BLaER1 (cell line): ENCODE measurements around the gene SMARCD1.
A peak's percentile ranks its signal among the peaks of the same experiment; 100 is the strongest.

Experiments used
- H3K27ac ChIP-seq: shearing (Covaris generic); formaldehyde crosslinking; 2 replicates; pipeline ENCODE4 v1.8.1; 2022
- H3K27me3 ChIP-seq: shearing (Covaris generic); formaldehyde crosslinking; 2 replicates; pipeline ENCODE4 v1.8.1; 2022
- H3K36me3 ChIP-seq: shearing (Covaris generic); formaldehyde crosslinking; 2 replicates; pipeline ENCODE4 v1.8.1; 2022
- H3K4me1 ChIP-seq: shearing (Covaris generic); formaldehyde crosslinking; 2 replicates; pipeline ENCODE4 v1.8.1; 2022
- H3K4me2 ChIP-seq: shearing (Covaris generic); formaldehyde crosslinking; 2 replicates; pipeline ENCODE4 v1.8.1; 2022
- H3K4me3 ChIP-seq: shearing (Covaris generic); formaldehyde crosslinking; 2 replicates; pipeline ENCODE4 v1.8.1; 2022
- H3K9ac ChIP-seq: shearing (Covaris generic); formaldehyde crosslinking; 2 replicates; pipeline ENCODE4 v1.8.1; 2022
- H3K9me3 ChIP-seq: shearing (Covaris generic); formaldehyde crosslinking; 2 replicates; pipeline ENCODE4 v1.8.1; 2022
- H4K20me1 ChIP-seq: shearing (Covaris generic); formaldehyde crosslinking; 2 replicates; pipeline ENCODE4 v1.8.1; 2022
- Cebpa-rat ChIP-seq: shearing (Covaris generic); IDR thresholded peaks from 2 replicates; pipeline ENCODE4 v1.8.1; 2022

SMARCD1 gene

GRCh38 chr12:50084775-50085614, at the start of gene SMARCD1:
TSS of gene SMARCD1 (plus strand) at chr12:50085342. CDS start at chr12:50085370, 28 bp downstream.
- Histone ChIP-seq H3K4me1 (peaks cover 38% of the 10 kb centered on the region), H3K36me3 (peaks cover 36% of the 10 kb centered on the region), H3K27me3 (no peaks in the 10 kb centered on the region), H3K9ac (peak within 1 kb of the TSS; percentile 86), H3K4me3 (peak within 1 kb of the TSS; percentile 77), H4K20me1 (peaks cover 34% of the 10 kb centered on the region), H3K27ac (peak within 1 kb of the TSS; percentile 90), H3K4me2 (peak within 1 kb of the TSS; percentile 91), H3K9me3 (no peaks in the 10 kb centered on the region)
- no peak for TF ChIP-seq Cebpa-rat

GRCh38 chr12:50038336-50038735, 46.8 kb upstream of the SMARCD1 start:
- no peak for TF ChIP-seq Cebpa-rat
- Histone ChIP-seq H4K20me1 (no peaks in the 10 kb centered on the region), H3K4me2 (no peak overlapping the region), H3K27ac (no peak overlapping the region), H3K9me3 (no peaks in the 10 kb centered on the region), H3K4me1 (peaks cover 6% of the 10 kb centered on the region; the same call in 1 of the 2 replicates), H3K36me3 (no peaks in the 10 kb centered on the region), H3K27me3 (no peaks in the 10 kb centered on the region), H3K9ac (no peak overlapping the region), H3K4me3 (no peak overlapping the region)

- Histone ChIP-seq H3K4me3 (no peak overlapping the region), H3K36me3 (no peaks in the 10 kb centered on the region), H3K9ac (no peak overlapping the region), H3K27me3 (no peaks in the 10 kb centered on the region), H3K4me2 (no peak overlapping the region), H3K9me3 (no peaks in the 10 kb centered on the region), H3K4me1 (no peaks in the 10 kb centered on the region), H3K27ac (no peak overlapping the region), H4K20me1 (no peaks in the 10 kb centered on the region)
- no peak for TF ChIP-seq Cebpa-rat
Measured at GRCh38 chr12:50039151-50039835, 45.8 kb upstream of the SMARCD1 start.

GRCh38 chr12:50040657-50041056, 44.5 kb upstream of the SMARCD1 start:
- Histone ChIP-seq H3K4me2 (no peak overlapping the region), H3K27ac (no peak overlapping the region), H3K36me3 (no peaks in the 10 kb centered on the region), H3K9me3 (no peaks in the 10 kb centered on the region), H3K27me3 (no peaks in the 10 kb centered on the region), H3K4me1 (no peaks in the 10 kb centered on the region), H4K20me1 (no peaks in the 10 kb centered on the region), H3K9ac (no peak overlapping the region), H3K4me3 (no peak overlapping the region)
- TF ChIP-seq Cebpa-rat: no peak

DNA sequence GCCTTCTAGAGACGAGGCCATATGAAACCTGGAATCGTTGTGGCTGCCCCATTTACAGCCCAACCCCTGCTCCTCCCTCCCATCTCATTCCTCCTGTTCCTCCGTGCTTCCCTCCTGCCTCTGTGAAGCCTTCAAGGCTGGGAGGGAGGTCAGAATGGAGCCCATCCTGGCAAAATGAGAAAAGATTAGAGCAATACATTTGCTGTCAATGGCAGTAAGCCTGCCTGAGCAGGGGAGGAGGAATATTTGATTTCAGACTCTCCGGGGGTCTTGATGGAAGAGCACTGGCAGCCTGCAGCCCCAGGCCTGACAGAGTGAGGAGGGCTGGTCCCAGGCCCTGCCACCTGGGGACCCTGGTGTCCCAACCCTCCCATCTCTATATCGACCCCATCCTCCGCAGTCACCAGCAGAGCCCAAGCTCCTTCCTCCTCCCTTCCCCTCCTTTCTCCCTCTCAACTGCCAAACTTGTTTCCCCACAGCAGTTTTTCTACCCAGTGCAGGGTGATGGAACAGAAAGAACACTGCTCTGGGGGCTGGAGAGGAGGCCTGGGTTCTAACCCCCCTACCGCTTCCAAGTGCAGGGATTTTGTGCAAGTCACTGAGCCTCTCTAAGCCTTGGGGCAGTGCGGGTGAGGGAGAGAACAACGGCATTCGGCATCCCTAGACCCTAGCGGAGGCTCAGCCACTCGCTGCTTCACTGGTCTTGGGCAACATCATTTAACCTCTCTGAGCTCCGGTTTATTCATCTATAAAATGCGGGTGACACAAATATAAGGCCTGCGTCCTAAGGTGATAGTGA, 43.9 kb upstream of the SMARCD1 start:
- Histone ChIP-seq H3K27ac (no peak overlapping the region), H3K9ac (no peak overlapping the region; the same call in 1 of the 2 replicates), H3K4me2 (no peak overlapping the region), H3K4me1 (no peaks in the 10 kb centered on the region), H3K27me3 (no peaks in the 10 kb centered on the region), H4K20me1 (no peaks in the 10 kb centered on the region), H3K9me3 (no peaks in the 10 kb centered on the region), H3K36me3 (no peaks in the 10 kb centered on the region), H3K4me3 (no peak overlapping the region)
- TF ChIP-seq Cebpa-rat: no peak

DNA sequence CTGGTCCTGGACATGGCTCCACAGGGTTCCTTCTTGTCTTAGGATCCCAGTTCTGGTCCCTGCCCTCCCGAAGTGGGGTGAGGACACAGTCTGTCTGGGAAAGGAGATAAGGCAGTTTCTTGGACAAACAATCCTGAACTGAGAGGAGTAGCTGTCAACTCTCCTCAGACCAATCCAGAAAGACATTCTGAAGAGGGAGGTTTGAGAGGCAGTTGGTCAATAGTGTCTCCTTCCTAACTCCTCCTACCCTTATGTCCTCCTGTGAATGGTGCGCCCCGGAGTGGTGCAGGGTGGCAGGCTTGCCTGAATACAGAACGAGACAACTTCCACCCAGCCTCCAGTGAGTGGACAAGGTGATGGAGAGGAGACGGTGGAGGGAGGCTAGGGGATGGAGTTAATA, 43.2 kb upstream of the SMARCD1 start:
- Histone ChIP-seq H3K27ac (no peak overlapping the region), H3K4me1 (no peaks in the 10 kb centered on the region)
- no peak for TF ChIP-seq Cebpa-rat

DNA sequence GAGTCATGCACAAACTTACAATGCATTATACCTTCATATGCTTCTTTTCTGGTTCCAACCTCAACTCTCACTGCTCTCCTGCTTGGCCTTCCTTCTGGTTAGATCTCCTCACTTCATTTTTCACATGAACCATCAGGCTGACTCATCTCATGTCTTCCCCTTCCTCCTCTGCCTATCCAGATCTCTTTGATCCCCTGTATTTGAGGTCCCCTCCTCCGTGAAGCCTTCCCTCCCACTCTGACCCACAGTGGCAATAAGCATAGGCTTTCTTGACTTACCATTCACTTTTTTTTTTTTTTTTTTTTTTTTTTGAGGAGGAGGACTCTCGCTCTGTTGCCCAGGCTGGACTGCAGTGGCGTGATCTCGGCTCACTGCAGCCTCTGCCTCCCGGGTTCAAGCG, 42.4 kb upstream of the SMARCD1 start:
- Histone ChIP-seq H3K4me2 (no peak overlapping the region), H3K4me3 (no peak overlapping the region), H3K9ac (no peak overlapping the region), H3K9me3 (no peaks in the 10 kb centered on the region), H3K36me3 (no peaks in the 10 kb centered on the region), H3K4me1 (no peaks in the 10 kb centered on the region), H4K20me1 (no peaks in the 10 kb centered on the region), H3K27ac (no peak overlapping the region), H3K27me3 (no peaks in the 10 kb centered on the region)
- no peak for TF ChIP-seq Cebpa-rat

More for the DNA sequence above, 43.2 kb upstream of the SMARCD1 start:
- no peaks in the 10 kb centered on the region for H3K36me3 ChIP-seq
- no peaks in the 10 kb centered on the region for H4K20me1 ChIP-seq
- no peaks in the 10 kb centered on the region for H3K27me3 ChIP-seq
- H3K9me3 ChIP-seq: no peaks in the 10 kb centered on the region
- H3K4me3 ChIP-seq: no peak overlapping the region
- H3K9ac ChIP-seq: no peak overlapping the region
- no peak overlapping the region for H3K4me2 ChIP-seq

DNA sequence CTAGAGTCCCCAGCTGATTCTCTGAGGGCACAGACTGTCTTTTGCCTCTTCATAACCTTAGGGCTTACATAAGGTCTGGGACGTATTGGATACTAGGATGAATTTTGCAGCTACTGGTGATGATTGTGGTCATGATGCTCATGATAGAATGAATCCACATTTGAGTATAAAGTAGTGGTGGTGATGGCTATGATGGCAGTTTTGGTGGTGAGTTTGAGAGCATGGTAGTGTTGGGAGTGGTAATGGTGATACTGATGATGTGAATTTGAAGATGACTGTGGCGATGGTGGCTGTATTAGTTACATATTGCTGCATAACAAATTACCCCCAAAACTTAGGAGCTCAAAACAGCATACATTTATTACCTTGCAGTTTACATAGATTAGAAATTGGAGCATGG, 41.8 kb upstream of the SMARCD1 start:
- no peaks in the 10 kb centered on the region for H4K20me1 ChIP-seq
- no peak overlapping the region for H3K9ac ChIP-seq
- no peaks in the 10 kb centered on the region for H3K36me3 ChIP-seq
- TF ChIP-seq Cebpa-rat: no peak
- H3K4me1 ChIP-seq: no peaks in the 10 kb centered on the region
- H3K27ac ChIP-seq: no peak overlapping the region
- no peaks in the 10 kb centered on the region for H3K9me3 ChIP-seq
- H3K4me2 ChIP-seq: no peak overlapping the region
- no peaks in the 10 kb centered on the region for H3K27me3 ChIP-seq
- no peak overlapping the region for H3K4me3 ChIP-seq

- Histone ChIP-seq H3K4me3 (no peak overlapping the region), H3K27me3 (peaks cover 5% of the 10 kb centered on the region; the same call in 1 of the 2 replicates), H3K4me1 (no peaks in the 10 kb centered on the region), H3K9me3 (no peaks in the 10 kb centered on the region), H3K27ac (no peak overlapping the region), H3K9ac (no peak overlapping the region), H3K36me3 (no peaks in the 10 kb centered on the region), H4K20me1 (no peaks in the 10 kb centered on the region), H3K4me2 (no peak overlapping the region)
- no peak for TF ChIP-seq Cebpa-rat
Measured at GRCh38 chr12:50043854-50044253, 41.3 kb upstream of the SMARCD1 start.
